Measurements from ENCODE around the gene KCNQ4.

- no peak for TF ChIP-seq POLR2A (IDR thresholded peaks at IDR 0.05)
- TF ChIP-seq CTCF (IDR thresholded peaks at IDR 0.05), result no peak
These were observed 1.1 kb upstream of the KCNQ4 start for GRCh38 chr1:40782371-40782956.
